HEK293 (cell line): ENCODE results near the gene AIRE.

Source experiments
- HIC1 ChIP-seq: fragments of 450-650 bp; formaldehyde crosslinking; IDR thresholded peaks from 2 replicates; pipeline ENCODE4 v1.5.1; 2016; ENCODE audit warnings: missing biosample characterization, missing genetic modification characterization
- HOXA7 ChIP-seq: sonication (generic); formaldehyde crosslinking; IDR thresholded peaks from 2 replicates; pipeline ENCODE4 v1.8.1; 2022; ENCODE audit warnings: missing genetic modification reagents, borderline replicate concordance
- INSM2 ChIP-seq: fragments of 450-650 bp; formaldehyde crosslinking; IDR thresholded peaks from 2 replicates; pipeline ENCODE4 v1.5.1; 2016; ENCODE audit warnings: missing biosample characterization, missing genetic modification characterization
- KLF8 ChIP-seq: fragments of 450-650 bp; formaldehyde crosslinking; IDR thresholded peaks from 2 replicates; pipeline ENCODE4 v1.5.1; 2016; ENCODE audit warnings: missing biosample characterization, missing genetic modification characterization
- MZF1 ChIP-seq: fragments of 450-650 bp; formaldehyde crosslinking; IDR thresholded peaks from 2 replicates; pipeline ENCODE4 v1.5.1; 2017; ENCODE audit warnings: missing biosample characterization, missing genetic modification characterization, borderline replicate concordance
- PRDM6 ChIP-seq: fragments of 450-650 bp; formaldehyde crosslinking; IDR thresholded peaks from 2 replicates; pipeline ENCODE4 v1.5.1; 2017; ENCODE audit warnings: missing biosample characterization, missing genetic modification characterization
- RBAK ChIP-seq: fragments of 450-650 bp; formaldehyde crosslinking; IDR thresholded peaks from 2 replicates; pipeline ENCODE4 v1.5.1; 2016; ENCODE audit warnings: missing biosample characterization, missing genetic modification characterization
- SCRT1 ChIP-seq: fragments of 450-650 bp; formaldehyde crosslinking; IDR thresholded peaks from 2 replicates; pipeline ENCODE4 v1.5.1; 2016; ENCODE audit warnings: missing biosample characterization, missing genetic modification characterization, borderline replicate concordance
- SETDB1 ChIP-seq: IDR thresholded peaks from one replicate; pipeline ENCODE4 v1.6.1; 2017; ENCODE audit warnings: mild to moderate bottlenecking, low read length, moderate library complexity, mixed read lengths; ENCODE audit not compliant: insufficient read length
- TRIM28 ChIP-seq: IDR thresholded peaks from 2 replicates; pipeline ENCODE4 v1.6.1; 2011; ENCODE audit warnings: low read length, control low read depth, borderline replicate concordance
- ZBTB6 ChIP-seq: fragments of 450-650 bp; formaldehyde crosslinking; IDR thresholded peaks from 2 replicates; pipeline ENCODE4 v1.5.1; 2017; ENCODE audit warnings: missing biosample characterization, missing genetic modification characterization
- ZFP41 ChIP-seq: fragments of 450-650 bp; formaldehyde crosslinking; IDR thresholded peaks from 2 replicates; pipeline ENCODE4 v1.5.1; 2016; ENCODE audit warnings: missing biosample characterization, missing genetic modification characterization, borderline replicate concordance
- ZNF114 ChIP-seq: fragments of 450-650 bp; formaldehyde crosslinking; IDR thresholded peaks from 2 replicates; pipeline ENCODE4 v1.5.0; 2017; ENCODE audit warnings: missing biosample characterization, missing genetic modification characterization
- ZNF138 ChIP-seq: fragments of 450-650 bp; formaldehyde crosslinking; IDR thresholded peaks from 2 replicates; pipeline ENCODE4 v1.5.1; 2016; ENCODE audit warnings: missing biosample characterization, missing genetic modification characterization, borderline replicate concordance
- ZNF174 ChIP-seq: fragments of 450-650 bp; formaldehyde crosslinking; IDR thresholded peaks from 2 replicates; pipeline ENCODE4 v1.5.0; 2017; ENCODE audit warnings: missing biosample characterization, mild to moderate bottlenecking, missing genetic modification characterization
- ZNF248 ChIP-seq: fragments of 450-650 bp; formaldehyde crosslinking; IDR thresholded peaks from 2 replicates; pipeline ENCODE4 v1.5.1; 2017; ENCODE audit warnings: missing biosample characterization, missing genetic modification characterization
- ZNF362 ChIP-seq: fragments of 450-650 bp; formaldehyde crosslinking; IDR thresholded peaks from 2 replicates; pipeline ENCODE4 v1.5.1; 2016; ENCODE audit warnings: missing biosample characterization, missing genetic modification characterization
- ZNF394 ChIP-seq: fragments of 450-650 bp; formaldehyde crosslinking; IDR thresholded peaks from 2 replicates; pipeline ENCODE4 v1.5.1; 2016; ENCODE audit warnings: missing biosample characterization, missing genetic modification characterization, mild to moderate bottlenecking, moderate library complexity, borderline replicate concordance
- ZNF510 ChIP-seq: fragments of 450-650 bp; formaldehyde crosslinking; IDR thresholded peaks from 2 replicates; pipeline ENCODE4 v1.5.1; 2018; ENCODE audit warnings: mild to moderate bottlenecking, missing genetic modification characterization, missing biosample characterization; ENCODE audit not compliant: insufficient replicate concordance
- ZNF610 ChIP-seq: fragments of 450-650 bp; formaldehyde crosslinking; IDR thresholded peaks from 2 replicates; pipeline ENCODE4 v1.5.1; 2016; ENCODE audit warnings: missing biosample characterization, missing genetic modification characterization, borderline replicate concordance
- ZNF624 ChIP-seq: fragments of 450-650 bp; formaldehyde crosslinking; IDR thresholded peaks from 2 replicates; pipeline ENCODE4 v1.5.1; 2017; ENCODE audit warnings: missing biosample characterization, missing genetic modification characterization
- ZNF626 ChIP-seq: fragments of 450-650 bp; sonication (Bioruptor Pico); formaldehyde crosslinking; IDR thresholded peaks from 2 replicates; pipeline ENCODE4 v1.5.1; 2018; ENCODE audit warnings: missing biosample characterization, missing genetic modification characterization, inconsistent platforms
- ZSCAN16 ChIP-seq: fragments of 450-650 bp; formaldehyde crosslinking; IDR thresholded peaks from 2 replicates; pipeline ENCODE4 v1.5.1; 2016; ENCODE audit warnings: missing biosample characterization, missing genetic modification characterization
- ZSCAN4 ChIP-seq: fragments of 450-650 bp; formaldehyde crosslinking; IDR thresholded peaks from 2 replicates; pipeline ENCODE4 v1.5.1; 2017; ENCODE audit warnings: missing biosample characterization, missing genetic modification characterization
- ZSCAN5A ChIP-seq: fragments of 450-650 bp; formaldehyde crosslinking; IDR thresholded peaks from 2 replicates; pipeline ENCODE4 v1.5.1; 2016; ENCODE audit warnings: missing biosample characterization, missing genetic modification characterization

AIRE gene

GRCh38 chr21:44298301-44298700 lies 12.6 kb downstream of the AIRE start (continued):
- TF ChIP-seq ZSCAN5A (tag by site-specific recombination) (peak; percentile 78; the same call in 1 of the 2 replicates), HIC1 (tag by site-specific recombination) (no peak), ZSCAN4 (tag by site-specific recombination) (no peak), ZNF248 (no peak), ZNF626 (no peak), SCRT1 (no peak), ZNF624 (no peak), ZNF138 (tag by site-specific recombination) (no peak), HOXA7 (CRISPR knock-in tag) (no peak), SETDB1 (no peak), ZNF362 (no peak), INSM2 (tag by site-specific recombination) (no peak), TRIM28 (no peak), ZNF114 (tag by site-specific recombination) (no peak), ZSCAN16 (tag by site-specific recombination) (no peak), ZNF510 (tag by site-specific recombination) (no peak), KLF8 (0 out of 2 replicates have a peak, but pooled peaks have one; percentile 15), PRDM6 (tag by site-specific recombination) (no peak), RBAK (tag by site-specific recombination) (no peak), ZNF174 (tag by site-specific recombination) (no peak), ZBTB6 (tag by site-specific recombination) (peak; percentile 2; the same call in 1 of the 2 replicates), ZNF394 (no peak), ZNF610 (tag by site-specific recombination) (0 out of 2 replicates have a peak, but pooled peaks have one; percentile 5), MZF1 (tag by site-specific recombination) (no peak), ZFP41 (tag by site-specific recombination) (0 out of 2 replicates have a peak, but pooled peaks have one; percentile 23)
- TF ChIP-seq, all 188 proteins: peak for 10
